GM10266 (cell line): ENCODE results near the gene RFNG.

Experiments
- DNase-seq: peaks from one replicate; pipeline ENCODE4 v3.0.0; 2012; ENCODE audit errors: extremely low spot score
- CTCF ChIP-seq: IDR thresholded peaks from 2 replicates; pipeline ENCODE4 v1.5.1; 2012; ENCODE audit warnings: mild to moderate bottlenecking, low read depth; ENCODE audit not compliant: control insufficient read depth, insufficient read depth; ENCODE audit errors: missing control alignments

Gene RFNG

GRCh38 chr17:82097184-82097918 lies 45.7 kb upstream of the RFNG start:
- peak; percentile 2 for TF ChIP-seq CTCF
- peak; percentile 75 for DNase-seq

GRCh38 chr17:82096709-82097183 lies 45.1 kb upstream of the RFNG start:
- no peak for TF ChIP-seq CTCF

GRCh38 chr17:82095777-82096708 lies 44.4 kb upstream of the RFNG start:
- no peak for TF ChIP-seq CTCF
- DNase-seq, result no peak

More at GRCh38 chr17:82096709-82097183, 45.1 kb upstream of the RFNG start:
- no peak for DNase-seq

GRCh38 chr17:82094931-82095776 lies 43.5 kb upstream of the RFNG start:
- no peak for DNase-seq

GRCh38 chr17:82092995-82093751 lies 41.6 kb upstream of the RFNG start:
- no peak for DNase-seq
- no peak for TF ChIP-seq CTCF

More at GRCh38 chr17:82094931-82095776, 43.5 kb upstream of the RFNG start:
- TF ChIP-seq CTCF, result no peak

GRCh38 chr17:82092628-82092994 lies 41.0 kb upstream of the RFNG start:
- TF ChIP-seq CTCF, result no peak
- no peak for DNase-seq
